Lung (tissue), 12 donors: Measurements from ENCODE around the gene ESPNL. TPM values are rescaled to one million over a fixed set of nuclear protein-coding genes. Genes with fewer than 3 reads are reported as not detected.

Experiments
- ATAC-seq: fragments of 200-7000 bp; cut with Tn5 transposase; one replicate; pipeline ENCODE4 v1.9.1; 2020; ENCODE audit warnings: moderate number of reproducible peaks; ENCODE audit not compliant: insufficient read depth, low FRiP score
- DNase-seq, 3 donors: peaks; one replicate each; pipeline ENCODE4 v3.0.0-alpha.2; 2013 to 2017
- H3K27ac ChIP-seq, 2 donors: one replicate each; pipeline ENCODE4 v1.5.1; 2013; ENCODE audit warnings: mild to moderate bottlenecking in 2 of 2, moderate library complexity in 2 of 2, control low read depth in 1 of 2, inconsistent platforms in 1 of 2, low read depth in 1 of 2, low read length in 1 of 2
- H3K27me3 ChIP-seq, 3 donors: one replicate each; pipeline ENCODE4 v1.5.1; 2013; ENCODE audit warnings: low read length in 2 of 3; ENCODE audit not compliant: control insufficient read depth in 3 of 3, insufficient read depth in 3 of 3
- H3K36me3 ChIP-seq, 4 donors: one replicate each; pipeline ENCODE4 v1.5.1; 2013; ENCODE audit warnings: low read length in 4 of 4, mild to moderate bottlenecking in 1 of 4, moderate library complexity in 1 of 4; ENCODE audit not compliant: control insufficient read depth in 4 of 4, insufficient read depth in 4 of 4
- H3K4me1 ChIP-seq, 5 donors: one replicate each; pipeline ENCODE4 v1.5.1; 2013; ENCODE audit warnings: low read length in 5 of 5, mild to moderate bottlenecking in 2 of 5, moderate library complexity in 1 of 5; ENCODE audit not compliant: control insufficient read depth in 5 of 5, insufficient read depth in 5 of 5
- H3K4me3 ChIP-seq: one replicate; pipeline ENCODE4 v1.5.1; 2013; ENCODE audit warnings: mild to moderate bottlenecking, control low read depth, moderate library complexity
- H3K9ac ChIP-seq, 2 donors: one replicate each; pipeline ENCODE4 v1.5.1; 2013; ENCODE audit warnings: low read length in 2 of 2, control low read depth in 1 of 2; ENCODE audit not compliant: insufficient read depth in 1 of 2
- H3K9me3 ChIP-seq, 4 donors: one replicate each; pipeline ENCODE4 v1.5.1; 2013; ENCODE audit warnings: low read length in 3 of 4, mild to moderate bottlenecking in 1 of 4, moderate library complexity in 1 of 4; ENCODE audit not compliant: control insufficient read depth in 4 of 4, insufficient read depth in 3 of 4
- CTCF ChIP-seq: IDR thresholded peaks from 2 replicates; pipeline ENCODE4 v1.5.1; 2012; ENCODE audit warnings: mild to moderate bottlenecking; ENCODE audit errors: control extremely low read depth, extremely low read depth
- WGBS, 2 donors: extraction: QIAGEN DNeasy Blood & Tissue Kit; methylation state at CpG; one replicate each; pipeline ENCODE4 v1.1.7; 2013; 5-methylcytosine and 5-hydroxymethylcytosine counted together
- polyA plus RNA-seq, 2 donors: library from polyadenylated mRNA; stranded (reverse); fragments of 200-250 nt; gene quantifications; one replicate each; pipeline ENCODE4 v1.2.1, GENCODE V29; 2013
- total RNA-seq, 2 donors: library from RNA; depleted of rRNA in 1 of 2; stranded (reverse); fragments of >200 nt in 1 of 2; gene quantifications; one replicate each; pipeline ENCODE4 v1.2.1, GENCODE V29; 2014 to 2021
- donor health status: control.
- donor health status: control.
- donor health status: Bipolar disorder and iron deficiency.
- donor health status: healthy.
- donor health status: DM: yes; HTN: yes; CAD: no.

The ESPNL gene
- total and polyA plus RNA-seq, 4 donors = 0.07 to 3.0 (median 1.2) TPM

GRCh38 chr2:238171575-238172187, 71.5 kb downstream of the ESPNL start:
- no peak for TF ChIP-seq CTCF
- H3K27ac ChIP-seq = no peak overlapping the region
- H3K9ac ChIP-seq = no peak overlapping the region
- H3K4me1 ChIP-seq = peaks cover 0 to 10% (median 0%) of the 10 kb centered on the region in 5 donors
- no peak overlapping the region for H3K4me3 ChIP-seq
- peaks cover 21 to 64% (median 36%) of the 10 kb centered on the region in 4 donors for H3K36me3 ChIP-seq
- H3K9me3 ChIP-seq = no peaks in the 10 kb centered on the region
- ATAC-seq (no peak), DNase-seq (no peak)
- 97% methylated on average over 9 of the region's 9 CpGs for WGBS, 2 donors
- H3K27me3 ChIP-seq = no peaks in the 10 kb centered on the region

- peaks cover 23 to 59% (median 39%) of the 10 kb centered on the region in 4 donors for H3K36me3 ChIP-seq
- H3K27me3 ChIP-seq = no peaks in the 10 kb centered on the region
- no peak overlapping the region for H3K27ac ChIP-seq
- peaks cover 0 to 10% (median 0%) of the 10 kb centered on the region in 5 donors for H3K4me1 ChIP-seq
- no peak for ATAC-seq
- TF ChIP-seq CTCF = no peak
- no peak for DNase-seq
- no peak overlapping the region for H3K4me3 ChIP-seq
- 90 to 91% methylated on average over 14 of the region's 14 CpGs for WGBS, 2 donors
- no peaks in the 10 kb centered on the region for H3K9me3 ChIP-seq
- H3K9ac ChIP-seq = no peak overlapping the region
Observed at GRCh38 chr2:238172439-238172838, 72.3 kb downstream of the ESPNL start.

GRCh38 chr2:238173692-238174091, 73.6 kb downstream of the ESPNL start:
- ATAC-seq (no peak), DNase-seq (no peak)
- no peaks in the 10 kb centered on the region for H3K9me3 ChIP-seq
- 93 to 95% methylated on average over 2 of the region's 2 CpGs for WGBS, 2 donors
- H3K4me3 ChIP-seq = no peak overlapping the region
- H3K9ac ChIP-seq = no peak overlapping the region
- peaks cover 32 to 55% (median 43%) of the 10 kb centered on the region in 4 donors for H3K36me3 ChIP-seq
- no peak overlapping the region for H3K27ac ChIP-seq
- peaks cover 0 to 10% (median 0%) of the 10 kb centered on the region in 5 donors for H3K4me1 ChIP-seq
- no peaks in the 10 kb centered on the region for H3K27me3 ChIP-seq
- TF ChIP-seq CTCF = no peak

GRCh38 chr2:238174291-238174690, 74.2 kb downstream of the ESPNL start:
- 96 to 97% methylated on average over 8 of the region's 8 CpGs for WGBS, 2 donors
- TF ChIP-seq CTCF = no peak
- no peak overlapping the region for H3K4me3 ChIP-seq
- ATAC-seq (no peak), DNase-seq (no peak)
- no peak overlapping the region for H3K9ac ChIP-seq
- H3K9me3 ChIP-seq = no peaks in the 10 kb centered on the region
- H3K36me3 ChIP-seq = peaks cover 37 to 58% (median 42%) of the 10 kb centered on the region in 4 donors
- H3K4me1 ChIP-seq = peaks cover 0 to 8% (median 0%) of the 10 kb centered on the region in 5 donors
- H3K27ac ChIP-seq = no peak overlapping the region
- H3K27me3 ChIP-seq = no peaks in the 10 kb centered on the region
